ENCODE data around the gene ASCL2. TPM values are rescaled to one million over a fixed set of nuclear protein-coding genes. Genes with fewer than 3 reads are reported as not detected.
"Not testable (repeated sequence)": the region's sequence is repeated elsewhere in the genome, so short reads cannot be mapped to it uniquely, and the experiment has no call there.

Gene ASCL2
- total and polyA plus RNA-seq, 4 donors: 0.20 to 0.90 (median 0.45) TPM

GRCh38 chr11:2236381-2237134, 33.8 kb downstream of the ASCL2 start:
- not testable (repeated sequence) for H3K4me1 ChIP-seq (ENCODE audit: control insufficient read depth, insufficient read depth, low read length); H3K27me3 ChIP-seq (ENCODE audit: control insufficient read depth, insufficient read depth, low read length); H3K4me3 ChIP-seq (ENCODE audit: low read depth, low read length); H3K36me3 ChIP-seq (ENCODE audit: control insufficient read depth, insufficient read depth, low read length); H3K9me3 ChIP-seq (ENCODE audit: control insufficient read depth, insufficient read depth, low read length); H3K27ac ChIP-seq (ENCODE audit: low read depth, low read length); DNase-seq (ENCODE audit: low read depth in 4 of 6, low spot score in 6 of 6)
- WGBS (ENCODE audit: insufficient coverage): 95% methylated on average over 13 of the region's 23 CpGs

DNA sequence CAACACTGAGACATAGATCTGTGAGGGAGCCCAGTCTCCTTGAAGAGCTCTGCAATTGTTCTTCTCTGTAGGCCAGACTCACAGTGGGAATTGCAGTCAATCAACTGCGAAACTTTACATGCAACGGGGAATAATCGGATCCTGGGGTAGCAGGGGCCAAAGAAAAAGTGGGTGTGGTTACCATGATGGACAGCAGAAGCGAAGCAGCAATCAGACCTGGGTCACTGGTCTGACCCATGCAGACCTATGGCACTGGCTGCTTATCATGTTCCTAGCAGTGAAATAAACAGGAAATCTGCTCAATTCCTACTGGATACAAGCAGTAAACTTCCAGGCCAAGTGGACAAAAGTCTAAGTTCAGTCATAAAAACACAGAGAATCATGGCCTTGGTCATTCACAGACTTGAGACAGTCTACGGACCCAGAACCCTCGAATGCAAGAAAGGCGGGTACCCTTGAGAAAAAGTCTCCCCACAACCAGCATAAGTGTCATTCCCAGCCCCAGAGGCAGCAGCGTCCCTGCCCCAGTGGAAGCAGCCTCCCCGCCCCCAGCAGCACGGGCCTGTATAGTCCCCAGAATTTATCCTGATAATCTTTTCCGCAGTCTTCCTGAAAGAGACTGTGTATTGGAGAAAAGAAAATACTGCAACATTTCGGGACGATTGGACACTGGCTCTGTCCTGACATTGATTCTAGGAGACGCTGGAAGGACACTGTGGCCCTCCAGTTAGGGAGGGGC, 34.6 kb downstream of the ASCL2 start:
- no peak overlapping the region for H3K4me3 ChIP-seq (ENCODE audit: low read depth, low read length)
- no peaks in the 10 kb centered on the region for H3K9me3 ChIP-seq (ENCODE audit: control insufficient read depth, insufficient read depth, low read length)
- H3K27ac ChIP-seq (ENCODE audit: low read depth, low read length): no peak overlapping the region
- WGBS (ENCODE audit: insufficient coverage): 81% methylated on average over 12 of the region's 14 CpGs
- no peak for DNase-seq (ENCODE audit: low read depth in 4 of 6, low spot score in 6 of 6)
- no peaks in the 10 kb centered on the region for H3K36me3 ChIP-seq (ENCODE audit: control insufficient read depth, insufficient read depth, low read length)
- no peaks in the 10 kb centered on the region for H3K4me1 ChIP-seq (ENCODE audit: control insufficient read depth, insufficient read depth, low read length)
- no peaks in the 10 kb centered on the region for H3K27me3 ChIP-seq (ENCODE audit: control insufficient read depth, insufficient read depth, low read length)

GRCh38 chr11:2234963-2235362, 35.4 kb downstream of the ASCL2 start:
- H3K36me3 ChIP-seq (ENCODE audit: control insufficient read depth, insufficient read depth, low read length): no peaks in the 10 kb centered on the region
- no peaks in the 10 kb centered on the region for H3K4me1 ChIP-seq (ENCODE audit: control insufficient read depth, insufficient read depth, low read length)
- no peak for DNase-seq (ENCODE audit: low read depth in 4 of 6, low spot score in 6 of 6)
- no peak overlapping the region for H3K27ac ChIP-seq (ENCODE audit: low read depth, low read length)
- 66% methylated on average over 8 of the region's 10 CpGs for WGBS (ENCODE audit: insufficient coverage)
- no peaks in the 10 kb centered on the region for H3K27me3 ChIP-seq (ENCODE audit: control insufficient read depth, insufficient read depth, low read length)
- no peak overlapping the region for H3K4me3 ChIP-seq (ENCODE audit: low read depth, low read length)
- peaks cover 1% of the 10 kb centered on the region for H3K9me3 ChIP-seq (ENCODE audit: control insufficient read depth, insufficient read depth, low read length)

DNA sequence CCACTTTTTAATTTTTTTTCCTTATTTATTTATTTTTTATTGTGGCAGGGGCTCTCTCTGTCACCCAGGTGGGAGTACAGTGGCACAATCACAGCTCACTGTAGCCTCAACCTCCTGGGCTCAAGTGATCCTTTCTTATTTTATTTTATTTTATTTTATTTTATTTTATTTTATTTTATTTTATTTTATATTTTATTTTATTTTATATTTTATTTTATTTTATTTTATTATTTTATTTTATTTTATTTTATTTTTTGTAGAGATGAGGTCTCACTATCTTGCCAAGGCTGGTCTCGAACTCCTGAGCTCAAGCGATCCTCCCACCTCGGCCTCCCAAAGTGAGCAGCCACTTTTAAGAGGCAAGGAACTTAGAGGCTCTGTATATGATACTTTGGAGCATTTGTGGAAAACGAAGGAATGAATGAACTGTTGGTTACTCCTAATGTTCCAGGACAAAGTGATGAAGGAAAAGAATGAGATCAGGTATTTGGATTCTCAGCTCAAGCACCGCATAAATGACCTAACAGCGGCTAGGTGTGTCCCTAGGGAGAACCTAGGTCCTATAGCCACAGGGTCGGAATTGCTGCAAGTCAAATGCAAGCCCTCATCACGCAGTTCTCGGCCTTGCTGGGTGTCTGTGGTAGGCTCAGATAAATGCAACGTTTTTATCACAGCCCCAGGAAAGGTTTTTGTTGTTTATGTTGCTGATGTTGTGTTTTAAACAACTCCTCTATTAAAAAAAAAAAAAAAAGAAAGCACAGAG, 36.5 kb downstream of the ASCL2 start:
- no peak overlapping the region for H3K27ac ChIP-seq (ENCODE audit: low read depth, low read length)
- peaks cover 2% of the 10 kb centered on the region for H3K9me3 ChIP-seq (ENCODE audit: control insufficient read depth, insufficient read depth, low read length)
- no peaks in the 10 kb centered on the region for H3K4me1 ChIP-seq (ENCODE audit: control insufficient read depth, insufficient read depth, low read length)
- no peaks in the 10 kb centered on the region for H3K36me3 ChIP-seq (ENCODE audit: control insufficient read depth, insufficient read depth, low read length)
- 91% methylated on average over 6 of the region's 10 CpGs for WGBS (ENCODE audit: insufficient coverage)
- H3K27me3 ChIP-seq (ENCODE audit: control insufficient read depth, insufficient read depth, low read length): no peaks in the 10 kb centered on the region
- no peak for DNase-seq (ENCODE audit: low read depth in 4 of 6, low spot score in 6 of 6)
- no peak overlapping the region for H3K4me3 ChIP-seq (ENCODE audit: low read depth, low read length)

DNA sequence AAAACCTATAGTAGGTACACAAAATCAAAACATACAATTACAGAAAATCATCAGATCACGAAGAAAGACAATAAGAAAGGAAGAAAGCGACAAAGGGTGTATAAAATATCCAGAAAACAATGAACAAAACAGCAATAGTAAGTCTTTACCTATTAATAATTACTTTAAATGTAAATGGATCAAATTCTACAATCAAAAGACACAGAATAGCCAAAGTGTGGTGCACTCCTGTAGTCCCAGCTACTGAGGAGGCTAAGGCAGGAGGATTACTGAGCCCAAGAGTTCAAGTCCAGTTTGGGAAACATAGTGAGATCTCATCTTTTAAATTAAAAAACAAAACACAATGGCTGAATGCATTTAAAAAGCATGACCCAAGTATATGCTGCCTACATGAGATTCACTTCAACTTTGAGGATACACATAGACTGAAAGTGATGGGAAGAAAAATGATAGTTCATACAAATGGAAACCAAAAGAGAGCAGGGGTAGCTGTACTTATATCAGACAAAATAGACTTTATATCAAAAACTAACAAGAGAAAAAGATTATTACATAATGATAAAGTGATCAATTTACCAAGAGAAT, 40.6 kb downstream of the ASCL2 start:
- peaks cover 2% of the 10 kb centered on the region for H3K9me3 ChIP-seq (ENCODE audit: control insufficient read depth, insufficient read depth, low read length)
- H3K4me1 ChIP-seq (ENCODE audit: control insufficient read depth, insufficient read depth, low read length): no peaks in the 10 kb centered on the region
- no peaks in the 10 kb centered on the region for H3K27me3 ChIP-seq (ENCODE audit: control insufficient read depth, insufficient read depth, low read length)
- no peaks in the 10 kb centered on the region for H3K36me3 ChIP-seq (ENCODE audit: control insufficient read depth, insufficient read depth, low read length)
- no peak overlapping the region for H3K4me3 ChIP-seq (ENCODE audit: low read depth, low read length)
- no CpG with 5 or more reads among the region's 2 CpGs for WGBS (ENCODE audit: insufficient coverage)
- H3K27ac ChIP-seq (ENCODE audit: low read depth, low read length): no peak overlapping the region
- no peak for DNase-seq (ENCODE audit: low read depth in 4 of 6, low spot score in 6 of 6)

DNA sequence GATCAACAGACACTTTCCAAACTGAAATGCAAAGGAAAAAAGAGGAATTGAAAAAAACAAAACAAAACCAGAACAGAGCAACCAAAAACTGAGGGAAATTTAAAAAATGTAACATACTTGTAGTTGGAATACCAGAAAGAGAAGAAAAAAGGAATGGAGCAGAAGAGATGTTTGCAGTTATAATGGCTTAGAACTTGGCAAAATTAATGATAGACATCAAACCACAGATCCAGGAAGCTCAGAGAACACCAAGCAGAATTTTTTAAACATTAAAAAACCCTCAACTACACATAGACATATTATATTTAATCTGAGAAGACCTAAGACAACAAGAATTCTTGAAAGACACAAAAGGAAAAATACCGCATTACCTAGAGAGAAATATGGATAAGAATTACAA, 46.1 kb downstream of the ASCL2 start:
- Histone ChIP-seq H3K9me3 (ENCODE audit: control insufficient read depth, insufficient read depth, low read length) (peaks cover 9% of the 10 kb centered on the region), H3K27me3 (ENCODE audit: control insufficient read depth, insufficient read depth, low read length) (no peaks in the 10 kb centered on the region)
- no CpG with 5 or more reads among the region's 1 CpG for WGBS (ENCODE audit: insufficient coverage)

GRCh38 chr11:2223153-2223794, 47.1 kb downstream of the ASCL2 start:
- H3K9me3 ChIP-seq (ENCODE audit: control insufficient read depth, insufficient read depth, low read length): peaks cover 9% of the 10 kb centered on the region
- 60% methylated on average over 2 of the region's 5 CpGs for WGBS (ENCODE audit: insufficient coverage)
- H3K4me3 ChIP-seq (ENCODE audit: low read depth, low read length): no peak overlapping the region
- no peak overlapping the region for H3K27ac ChIP-seq (ENCODE audit: low read depth, low read length)
- no peaks in the 10 kb centered on the region for H3K27me3 ChIP-seq (ENCODE audit: control insufficient read depth, insufficient read depth, low read length)
- no peak for DNase-seq (ENCODE audit: low read depth in 4 of 6, low spot score in 6 of 6)
- no peaks in the 10 kb centered on the region for H3K4me1 ChIP-seq (ENCODE audit: control insufficient read depth, insufficient read depth, low read length)
- no peaks in the 10 kb centered on the region for H3K36me3 ChIP-seq (ENCODE audit: control insufficient read depth, insufficient read depth, low read length)

More for the DNA sequence above, 46.1 kb downstream of the ASCL2 start:
- Histone ChIP-seq H3K36me3 (ENCODE audit: control insufficient read depth, insufficient read depth, low read length) (no peaks in the 10 kb centered on the region), H3K4me3 (ENCODE audit: low read depth, low read length) (no peak overlapping the region), H3K27ac (ENCODE audit: low read depth, low read length) (no peak overlapping the region), H3K4me1 (ENCODE audit: control insufficient read depth, insufficient read depth, low read length) (no peaks in the 10 kb centered on the region)
- no peak for DNase-seq (ENCODE audit: low read depth in 4 of 6, low spot score in 6 of 6)

DNA sequence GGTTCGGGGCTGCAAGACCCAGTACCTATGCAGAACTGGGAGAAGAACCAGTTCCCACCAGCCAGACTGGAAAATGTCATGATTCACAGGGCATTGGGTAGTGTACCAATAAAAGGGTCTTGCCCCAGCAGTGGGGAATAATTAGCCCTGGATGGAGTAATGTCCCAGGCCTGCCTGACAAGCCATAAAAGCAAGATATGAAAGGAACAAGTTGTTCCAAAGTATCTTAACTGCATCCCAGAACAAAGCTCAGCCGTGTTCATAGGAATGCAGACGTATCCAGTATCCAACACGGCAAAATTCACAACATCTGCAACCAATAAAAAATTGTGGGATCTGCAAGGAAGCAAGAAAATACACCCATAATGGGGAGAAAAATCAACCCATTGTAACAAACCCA, 47.9 kb downstream of the ASCL2 start:
- WGBS (ENCODE audit: insufficient coverage): 70% methylated on average over 1 of the region's 4 CpGs
- Histone ChIP-seq H3K4me1 (ENCODE audit: control insufficient read depth, insufficient read depth, low read length) (no peaks in the 10 kb centered on the region), H3K27me3 (ENCODE audit: control insufficient read depth, insufficient read depth, low read length) (no peaks in the 10 kb centered on the region), H3K36me3 (ENCODE audit: control insufficient read depth, insufficient read depth, low read length) (no peaks in the 10 kb centered on the region), H3K9me3 (ENCODE audit: control insufficient read depth, insufficient read depth, low read length) (peaks cover 9% of the 10 kb centered on the region), H3K27ac (ENCODE audit: low read depth, low read length) (no peak overlapping the region), H3K4me3 (ENCODE audit: low read depth, low read length) (no peak overlapping the region)
- DNase-seq (ENCODE audit: low read depth in 4 of 6, low spot score in 6 of 6): no peak

- Histone ChIP-seq H3K4me3 (ENCODE audit: low read depth, low read length) (no peak overlapping the region), H3K27ac (ENCODE audit: low read depth, low read length) (no peak overlapping the region), H3K36me3 (ENCODE audit: control insufficient read depth, insufficient read depth, low read length) (no peaks in the 10 kb centered on the region), H3K27me3 (ENCODE audit: control insufficient read depth, insufficient read depth, low read length) (no peaks in the 10 kb centered on the region), H3K4me1 (ENCODE audit: control insufficient read depth, insufficient read depth, low read length) (no peaks in the 10 kb centered on the region), H3K9me3 (ENCODE audit: control insufficient read depth, insufficient read depth, low read length) (peaks cover 9% of the 10 kb centered on the region)
- whole genome bisulfite sequencing (ENCODE audit: insufficient coverage): no CpG with 5 or more reads among the region's 1 CpG
- no peak for DNase-seq (ENCODE audit: low read depth in 4 of 6, low spot score in 6 of 6)
Observed at GRCh38 chr11:2221591-2221990, 48.8 kb downstream of the ASCL2 start.

All from spinal cord (tissue), 10 donors.